ENCODE results near the gene OGDH. TPM values are rescaled to one million over a fixed set of nuclear protein-coding genes. Genes with fewer than 3 reads are reported as not detected.

Gene OGDH
- total RNA-seq, 1 donor from 2014 or later: 45.0 TPM

DNA sequence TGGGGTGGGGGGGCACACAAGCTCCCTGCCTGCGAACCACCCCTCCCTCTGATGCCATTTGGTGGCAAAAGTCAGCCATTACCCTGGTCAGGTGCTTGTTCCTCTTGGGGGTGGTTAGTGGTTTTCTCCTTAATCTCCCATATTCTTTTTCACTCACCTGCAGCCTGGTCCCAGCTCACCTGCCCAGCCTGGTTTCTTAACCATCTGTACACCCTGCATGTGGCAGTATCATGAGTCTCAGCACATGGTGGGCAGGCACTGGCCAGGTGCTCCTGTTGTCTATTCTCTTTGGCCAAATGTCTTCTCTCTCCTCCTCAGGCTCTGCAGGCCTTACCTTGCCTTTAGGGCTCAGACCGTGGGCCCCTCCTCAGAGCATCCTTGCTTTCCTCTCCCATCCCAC, 30.5 kb downstream of the OGDH start:
- H3K27me3 ChIP-seq (ENCODE audit: control insufficient read depth, insufficient read depth, low read length): no peaks in the 10 kb centered on the region
- FAIRE-seq: no peak

DNA sequence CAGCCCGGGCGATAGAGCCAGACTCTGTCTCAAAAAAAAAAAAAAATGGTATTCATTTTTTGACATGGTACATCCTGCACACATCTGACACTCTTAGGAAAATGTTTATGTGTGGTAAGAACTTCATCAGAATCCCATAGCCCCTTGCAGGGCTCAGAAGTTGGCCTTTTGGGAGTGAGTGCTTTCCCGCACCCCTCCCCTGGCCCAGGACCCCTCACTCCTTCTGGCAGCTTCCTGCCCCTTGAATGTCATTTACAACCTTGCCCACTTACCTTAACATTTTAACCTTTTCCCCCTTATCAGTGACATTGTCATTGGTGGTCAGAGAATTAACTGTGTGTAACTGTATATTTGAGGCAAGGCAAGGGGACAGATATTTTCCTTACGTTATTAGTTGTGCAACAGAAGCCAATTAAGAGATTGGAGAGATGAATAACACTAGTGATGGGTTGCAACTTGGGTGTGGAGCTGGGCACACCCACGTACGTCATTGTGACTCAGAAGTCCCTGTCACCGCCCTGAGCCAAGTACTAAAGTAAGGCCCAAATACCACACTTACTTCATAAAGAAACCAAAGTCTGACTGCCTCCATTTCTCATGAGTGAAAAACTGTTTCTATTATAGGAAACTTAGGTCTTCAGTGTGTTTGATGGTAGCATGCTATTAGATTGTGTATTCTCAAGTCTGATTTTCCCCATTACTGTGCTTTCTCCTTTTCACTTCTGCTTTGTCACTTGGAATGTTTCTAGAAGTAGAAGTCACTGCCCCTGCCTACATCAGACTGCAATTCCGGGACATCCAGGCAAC, 31.6 kb downstream of the OGDH start:
- no peak for FAIRE-seq
- peak; percentile 97 for DNase-seq (ENCODE audit: low read depth)

More for the DNA sequence above, 30.5 kb downstream of the OGDH start:
- Histone ChIP-seq H3K36me3 (ENCODE audit: control insufficient read depth, insufficient read depth, low read length) (peaks cover 1% of the 10 kb centered on the region), H3K4me3 (ENCODE audit: low read depth, low read length) (no peak overlapping the region)
- DNase-seq (ENCODE audit: low read depth): no peak
- TF ChIP-seq, protein P1, sequence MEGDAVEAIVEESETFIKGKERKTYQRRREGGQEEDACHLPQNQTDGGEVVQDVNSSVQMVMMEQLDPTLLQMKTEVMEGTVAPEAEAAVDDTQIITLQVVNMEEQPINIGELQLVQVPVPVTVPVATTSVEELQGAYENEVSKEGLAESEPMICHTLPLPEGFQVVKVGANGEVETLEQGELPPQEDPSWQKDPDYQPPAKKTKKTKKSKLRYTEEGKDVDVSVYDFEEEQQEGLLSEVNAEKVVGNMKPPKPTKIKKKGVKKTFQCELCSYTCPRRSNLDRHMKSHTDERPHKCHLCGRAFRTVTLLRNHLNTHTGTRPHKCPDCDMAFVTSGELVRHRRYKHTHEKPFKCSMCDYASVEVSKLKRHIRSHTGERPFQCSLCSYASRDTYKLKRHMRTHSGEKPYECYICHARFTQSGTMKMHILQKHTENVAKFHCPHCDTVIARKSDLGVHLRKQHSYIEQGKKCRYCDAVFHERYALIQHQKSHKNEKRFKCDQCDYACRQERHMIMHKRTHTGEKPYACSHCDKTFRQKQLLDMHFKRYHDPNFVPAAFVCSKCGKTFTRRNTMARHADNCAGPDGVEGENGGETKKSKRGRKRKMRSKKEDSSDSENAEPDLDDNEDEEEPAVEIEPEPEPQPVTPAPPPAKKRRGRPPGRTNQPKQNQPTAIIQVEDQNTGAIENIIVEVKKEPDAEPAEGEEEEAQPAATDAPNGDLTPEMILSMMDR (IDR thresholded peaks at IDR 0.05; ENCODE audit: insufficient read depth, low read length, severe bottlenecking): no peak

DNA sequence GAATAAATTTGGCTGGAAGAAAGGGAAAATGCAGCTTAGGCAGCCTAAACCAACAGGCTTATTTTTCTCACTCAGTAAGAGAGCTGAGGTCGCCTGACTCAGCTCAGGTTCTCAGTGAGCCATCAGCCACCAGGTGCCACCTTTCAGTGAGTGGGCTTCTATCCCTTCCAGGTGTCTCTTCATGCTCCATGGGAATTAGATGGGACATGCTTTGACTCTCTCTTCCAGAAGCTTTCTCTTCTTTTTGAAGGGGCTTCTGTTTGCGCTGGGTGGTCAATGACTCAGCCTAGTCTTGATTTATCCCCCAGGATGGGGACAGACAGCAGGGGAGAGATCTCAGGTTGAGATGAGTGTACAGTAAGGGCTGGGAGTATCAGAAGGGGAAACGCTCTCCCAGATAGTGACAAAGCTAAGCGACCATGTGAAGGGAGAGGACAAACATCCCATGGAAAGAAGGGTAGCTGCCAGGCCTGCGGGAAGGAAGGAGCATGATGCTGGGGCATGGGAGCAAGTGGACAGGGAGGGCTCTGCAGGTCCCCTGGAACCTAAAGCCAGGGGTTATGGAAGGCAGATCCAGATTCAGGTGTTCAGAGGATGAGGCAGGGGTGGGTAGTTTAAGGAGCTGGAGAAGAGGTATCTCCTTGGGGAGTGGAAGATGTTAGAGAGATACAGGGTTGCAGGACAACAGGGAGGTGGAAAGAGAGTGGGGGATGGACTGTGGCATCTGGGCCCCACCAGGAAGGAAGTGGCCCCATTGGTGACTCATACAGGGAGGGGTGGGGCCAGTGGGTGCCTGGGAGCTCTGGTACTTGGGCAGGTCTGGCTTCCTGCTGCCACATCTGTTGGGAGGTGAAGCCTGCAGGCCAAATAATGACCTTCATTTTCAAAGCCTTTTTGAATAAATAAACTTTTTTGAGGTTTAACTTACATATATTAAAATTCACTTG, 32.5 kb downstream of the OGDH start:
- DNase-seq (ENCODE audit: low read depth): peak; percentile 79
- Histone ChIP-seq H3K27me3 (ENCODE audit: control insufficient read depth, insufficient read depth, low read length) (no peaks in the 10 kb centered on the region), H3K4me3 (ENCODE audit: low read depth, low read length) (no peak overlapping the region), H3K36me3 (ENCODE audit: control insufficient read depth, insufficient read depth, low read length) (no peaks in the 10 kb centered on the region)
- TF ChIP-seq, protein P1 (IDR thresholded peaks at IDR 0.05; ENCODE audit: insufficient read depth, low read length, severe bottlenecking): no peak
- FAIRE-seq: no peak

More for the DNA sequence above, 31.6 kb downstream of the OGDH start:
- H3K27me3 ChIP-seq (ENCODE audit: control insufficient read depth, insufficient read depth, low read length): no peaks in the 10 kb centered on the region
- TF ChIP-seq, protein P1 (IDR thresholded peaks at IDR 0.05; ENCODE audit: insufficient read depth, low read length, severe bottlenecking): no peak
- no peaks in the 10 kb centered on the region for H3K36me3 ChIP-seq (ENCODE audit: control insufficient read depth, insufficient read depth, low read length)
- no peak overlapping the region for H3K4me3 ChIP-seq (ENCODE audit: low read depth, low read length)

DNA sequence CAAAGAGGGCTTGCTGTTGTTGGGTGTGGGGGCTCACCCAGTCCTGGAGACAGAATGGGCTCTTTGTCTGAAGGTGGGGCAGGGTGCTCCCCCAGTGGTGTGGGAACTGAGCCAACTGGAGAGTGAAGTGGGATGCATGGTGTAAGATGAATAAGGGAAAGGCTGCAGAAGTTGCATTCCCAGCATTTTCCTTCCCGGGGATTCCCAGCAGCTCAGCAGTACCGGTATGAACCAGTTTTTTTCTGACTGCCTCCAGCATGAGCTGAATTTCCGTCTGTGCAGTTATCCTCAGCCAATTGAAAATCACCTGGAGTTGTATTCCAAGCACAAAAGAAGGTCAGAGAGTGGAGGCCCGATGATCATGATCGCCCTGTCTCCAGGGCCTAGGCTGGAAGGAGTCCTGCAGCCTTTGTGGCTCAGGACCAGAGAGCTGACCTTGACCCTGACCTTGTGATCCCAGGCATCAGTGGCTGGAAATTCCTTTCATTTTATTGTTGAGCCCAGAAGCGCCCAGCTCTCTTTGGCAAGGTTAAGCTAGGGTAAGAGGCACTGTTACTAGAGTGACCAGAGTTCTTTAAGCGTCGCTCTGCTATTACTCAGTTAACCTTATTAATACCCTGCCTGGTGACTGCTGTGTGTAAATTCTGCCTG, 33.4 kb downstream of the OGDH start:
- no peak overlapping the region for H3K4me3 ChIP-seq (ENCODE audit: low read depth, low read length)
- H3K36me3 ChIP-seq (ENCODE audit: control insufficient read depth, insufficient read depth, low read length): no peaks in the 10 kb centered on the region
- TF ChIP-seq, protein P1 (IDR thresholded peaks at IDR 0.05; ENCODE audit: insufficient read depth, low read length, severe bottlenecking): no peak
- FAIRE-seq (no peak), DNase-seq (ENCODE audit: low read depth) (peak; percentile 88)
- H3K27me3 ChIP-seq (ENCODE audit: control insufficient read depth, insufficient read depth, low read length): no peaks in the 10 kb centered on the region

DNA sequence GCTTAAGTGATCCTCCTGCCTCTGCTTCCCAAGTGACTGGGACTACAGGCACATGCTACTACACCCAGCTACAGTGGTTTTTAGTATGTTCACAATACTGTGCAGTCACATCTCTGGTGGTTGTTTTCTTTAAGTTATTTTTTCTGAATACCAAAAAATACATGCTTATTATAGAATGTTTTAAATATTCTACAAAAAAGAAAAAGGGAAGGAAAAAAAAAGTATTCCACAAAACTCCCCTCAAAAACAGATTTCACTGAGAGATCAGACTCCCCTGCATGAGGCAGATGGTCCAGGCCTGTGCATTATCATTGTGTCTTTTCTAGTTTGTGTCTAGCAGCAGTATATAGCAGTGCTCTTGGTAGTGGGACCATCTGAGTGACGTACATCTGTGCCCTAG, 36.8 kb downstream of the OGDH start:
- TF ChIP-seq, protein P1 (IDR thresholded peaks at IDR 0.05; ENCODE audit: insufficient read depth, low read length, severe bottlenecking): no peak
- Histone ChIP-seq H3K27me3 (ENCODE audit: control insufficient read depth, insufficient read depth, low read length) (no peaks in the 10 kb centered on the region), H3K4me3 (ENCODE audit: low read depth, low read length) (no peak overlapping the region), H3K36me3 (ENCODE audit: control insufficient read depth, insufficient read depth, low read length) (peaks cover 11% of the 10 kb centered on the region)
- FAIRE-seq (no peak), DNase-seq (ENCODE audit: low read depth) (no peak)

Measured in bronchial epithelial cell (primary cell).